GM21786 (cell line): ENCODE measurements around the gene AADACL4.
"Not testable (repeated sequence)": the region's sequence is repeated elsewhere in the genome, so short reads cannot be mapped to it uniquely, and the experiment has no call there.

Experiments used
- ATAC-seq: cut with Tn5 transposase; IDR thresholded peaks from one replicate; pipeline ENCODE4 v1.9.1; 2021; ENCODE audit not compliant: unreplicated experiment

The AADACL4 gene

DNA sequence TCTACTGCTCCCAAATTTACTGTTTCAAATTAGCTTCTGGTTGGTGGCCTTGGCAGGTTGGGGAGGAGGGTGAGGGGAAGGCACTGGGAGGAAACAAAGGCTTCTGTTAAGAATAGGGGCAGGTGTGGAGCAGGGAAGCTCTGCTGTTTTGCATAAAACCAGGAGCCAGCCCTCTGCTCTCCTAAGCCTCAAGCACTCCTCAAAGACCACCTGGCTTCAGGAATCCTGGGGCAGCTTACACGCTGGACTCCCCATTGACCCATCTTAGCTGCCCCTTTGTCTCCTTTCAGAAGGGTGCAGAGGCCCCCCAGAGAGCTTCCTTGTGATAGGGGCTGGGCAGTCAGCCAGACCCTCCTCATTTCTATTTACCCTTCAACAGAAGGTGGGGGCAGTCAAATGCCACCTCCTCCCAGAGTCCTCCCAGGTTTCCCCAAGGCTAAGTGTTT, 14.4 kb upstream of the AADACL4 start:
- no peak for ATAC-seq

DNA sequence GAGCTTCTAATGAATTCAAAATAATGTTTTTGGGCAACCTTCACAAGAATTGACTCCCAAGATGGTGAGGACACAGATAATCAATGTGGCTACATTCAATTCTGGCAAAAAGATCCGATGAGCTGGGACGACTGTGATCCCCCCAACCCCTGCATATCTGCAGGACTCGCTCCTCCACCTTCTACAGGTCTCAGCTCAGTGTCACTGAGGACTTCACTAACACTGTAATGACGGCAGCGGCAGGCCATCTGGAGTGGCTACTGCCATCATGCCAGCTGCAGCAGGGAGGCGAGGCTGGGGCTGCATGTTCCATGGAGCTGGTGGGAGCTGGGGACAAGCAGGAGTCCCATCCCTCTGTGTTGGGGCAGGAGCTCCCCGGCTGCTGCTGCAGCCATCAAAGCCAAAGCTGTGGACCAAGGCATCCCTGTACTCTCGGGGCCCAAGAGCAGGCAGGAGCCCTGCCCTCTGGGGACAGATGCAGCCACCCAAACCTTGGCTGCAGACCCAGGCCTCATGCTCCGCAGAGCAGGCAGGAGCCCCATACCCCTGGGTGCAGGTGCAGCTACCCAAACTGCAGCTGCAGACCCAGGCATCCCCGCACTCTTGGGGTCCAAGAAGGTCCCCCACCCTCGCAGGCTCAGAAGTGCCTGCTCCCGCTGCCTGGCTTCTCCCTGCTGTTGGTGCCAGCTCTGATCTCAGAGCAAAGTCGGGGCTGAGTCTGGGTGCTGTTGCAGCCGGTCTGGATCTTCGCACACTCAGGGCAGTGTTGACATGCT, 13.7 kb upstream of the AADACL4 start:
- no peak for ATAC-seq

DNA sequence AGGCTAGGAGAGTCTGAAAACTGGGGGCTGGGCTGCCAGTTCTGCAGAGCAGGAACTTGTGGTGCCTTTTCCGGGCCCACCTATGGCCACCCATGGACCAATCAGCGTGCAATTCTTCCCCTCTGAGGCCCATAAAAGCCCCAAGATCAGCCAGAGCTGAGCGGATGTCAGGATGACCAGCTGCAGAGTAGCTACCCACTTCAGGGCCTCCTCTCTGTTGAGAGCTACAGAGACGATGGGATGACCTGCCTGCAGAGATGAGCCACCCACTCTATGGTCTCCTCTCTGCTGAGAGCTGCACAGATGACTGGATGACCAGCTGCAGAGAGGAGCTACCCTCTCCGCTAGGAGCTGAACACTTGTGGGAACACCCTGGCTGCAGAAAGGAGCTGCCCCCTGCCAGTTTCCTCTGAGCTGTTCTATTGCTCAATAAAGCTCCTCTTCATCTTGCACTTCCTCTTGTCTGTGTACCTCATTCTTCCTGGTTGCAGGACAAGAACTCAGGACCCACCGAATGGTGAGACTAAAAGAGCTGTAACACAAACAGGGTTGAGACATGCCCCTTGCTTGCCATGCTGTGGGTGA, 12.8 kb upstream of the AADACL4 start:
- ATAC-seq: no peak

DNA sequence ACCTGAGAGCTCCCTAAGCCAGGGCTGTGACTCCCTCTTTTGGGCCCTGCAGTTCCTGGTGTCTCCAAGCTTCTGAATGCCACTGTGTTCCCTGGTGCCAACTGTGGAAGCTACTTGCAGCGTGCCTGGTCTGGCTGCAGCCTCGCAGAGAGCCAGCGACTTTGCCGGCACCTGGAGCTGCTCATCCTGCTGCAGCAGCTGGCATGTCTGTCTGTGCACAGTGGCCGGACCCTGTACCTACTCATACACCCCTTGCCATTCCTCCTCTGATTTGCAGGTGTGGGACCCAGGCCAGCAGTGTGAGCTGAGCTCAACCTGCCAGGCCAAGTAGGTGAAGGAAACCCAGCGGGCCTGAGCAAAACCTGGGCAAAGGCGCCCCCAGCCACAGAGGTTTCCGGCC, 12.3 kb upstream of the AADACL4 start:
- ATAC-seq: no peak

DNA sequence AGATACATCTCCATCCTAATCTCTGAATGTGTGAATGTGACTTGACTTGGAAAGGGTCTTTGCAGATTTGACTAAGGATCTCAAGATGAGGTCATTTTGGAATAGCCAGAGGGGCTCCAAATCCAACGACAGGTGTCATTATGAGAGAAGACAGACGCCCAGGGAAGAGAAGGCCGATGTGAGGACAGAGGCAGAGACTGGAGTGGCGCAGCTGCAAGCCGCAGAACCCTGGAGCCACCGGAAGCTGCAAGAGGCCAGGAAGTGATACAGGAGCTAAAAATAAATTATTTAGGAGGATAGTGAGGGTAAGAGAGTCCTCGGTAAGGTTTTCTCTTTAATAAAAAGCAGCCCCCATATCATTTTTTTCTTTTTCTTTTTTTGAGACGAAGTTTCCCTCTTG, 9.7 kb upstream of the AADACL4 start:
- no peak for ATAC-seq

DNA sequence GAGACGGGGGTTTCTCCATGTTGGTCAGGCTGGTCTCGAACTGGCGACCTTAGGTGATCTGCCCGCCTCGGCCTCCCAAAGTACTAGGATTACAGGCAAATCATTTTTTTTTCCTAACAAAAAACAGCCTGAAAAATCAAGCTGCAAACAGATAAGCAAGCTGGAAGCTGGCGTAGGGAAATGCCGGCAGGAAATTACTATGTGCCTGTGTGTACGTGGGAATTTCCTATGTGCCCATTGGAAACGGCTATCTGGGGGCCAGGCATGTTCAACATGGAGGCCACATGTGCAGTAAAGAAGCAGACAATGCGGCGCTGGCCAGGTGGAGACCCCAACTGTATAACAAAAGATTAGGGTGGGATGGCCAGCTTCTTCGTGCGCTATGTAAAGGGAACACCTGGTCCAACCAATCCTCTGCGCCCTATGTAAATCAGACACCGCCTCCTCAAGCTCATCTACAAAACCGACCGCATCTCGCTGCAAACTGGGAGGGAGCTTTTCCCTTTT, 9.1 kb upstream of the AADACL4 start:
- ATAC-seq: no peak

DNA sequence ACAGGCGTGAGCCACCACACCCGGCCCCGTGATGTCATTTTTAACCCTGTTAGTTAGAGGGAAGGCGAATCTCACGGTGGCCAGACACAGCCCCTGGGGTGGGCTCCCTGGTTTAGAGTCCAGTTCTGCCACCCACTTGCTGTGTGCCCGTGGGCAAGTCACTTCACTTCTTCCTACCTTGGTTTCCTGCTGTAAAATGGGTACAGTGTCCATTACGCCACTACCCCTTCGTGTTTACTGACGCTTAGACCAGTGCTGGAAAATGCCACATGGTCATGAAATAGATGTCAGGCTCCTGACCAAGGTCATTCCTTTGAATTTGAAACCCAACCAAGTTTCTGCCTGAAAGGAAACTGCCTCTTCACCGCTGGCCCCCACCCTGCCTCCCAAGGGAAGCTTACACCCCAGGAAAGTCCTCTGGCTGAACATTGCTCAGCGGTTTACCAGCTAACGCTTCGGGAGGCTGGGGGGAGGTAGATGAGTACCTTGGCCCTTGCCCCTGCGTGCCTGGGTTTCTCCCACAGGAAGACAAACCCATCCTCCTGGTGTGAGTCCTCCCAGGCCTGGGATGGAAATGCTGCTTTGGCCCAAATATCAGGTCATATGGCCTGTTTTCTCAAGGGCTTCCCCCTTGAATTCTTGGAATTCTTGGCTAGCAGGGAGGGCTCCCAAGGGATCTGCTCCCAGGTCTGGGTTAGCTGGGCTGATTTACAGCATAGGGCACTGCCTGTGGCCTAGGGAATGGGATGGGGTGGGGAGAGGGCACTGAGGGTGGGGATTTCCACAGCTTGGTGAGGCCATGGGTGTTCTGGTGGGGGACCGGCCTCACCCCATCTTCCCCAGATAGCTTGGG, 7.6 kb upstream of the AADACL4 start:
- no peak for ATAC-seq

DNA sequence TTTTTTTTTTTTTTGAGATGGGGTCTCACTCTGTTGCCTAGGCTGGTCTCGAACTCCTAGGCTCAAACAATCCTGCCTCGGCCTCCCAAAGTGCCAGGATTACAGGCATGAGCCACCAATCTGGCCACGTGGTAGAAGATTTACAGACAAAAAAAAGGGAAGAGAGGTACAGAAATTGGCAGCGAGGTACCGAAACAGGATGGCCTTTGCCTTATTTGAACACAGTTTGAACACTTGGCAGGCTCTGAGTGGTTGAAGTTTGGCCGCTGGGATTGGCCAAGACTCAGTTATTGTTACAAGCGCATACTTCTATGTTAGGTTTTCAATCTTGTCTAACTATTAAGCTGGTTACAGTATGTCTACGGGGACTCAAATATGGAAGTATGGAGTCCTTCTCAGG, 6.2 kb upstream of the AADACL4 start:
- ATAC-seq: no peak

DNA sequence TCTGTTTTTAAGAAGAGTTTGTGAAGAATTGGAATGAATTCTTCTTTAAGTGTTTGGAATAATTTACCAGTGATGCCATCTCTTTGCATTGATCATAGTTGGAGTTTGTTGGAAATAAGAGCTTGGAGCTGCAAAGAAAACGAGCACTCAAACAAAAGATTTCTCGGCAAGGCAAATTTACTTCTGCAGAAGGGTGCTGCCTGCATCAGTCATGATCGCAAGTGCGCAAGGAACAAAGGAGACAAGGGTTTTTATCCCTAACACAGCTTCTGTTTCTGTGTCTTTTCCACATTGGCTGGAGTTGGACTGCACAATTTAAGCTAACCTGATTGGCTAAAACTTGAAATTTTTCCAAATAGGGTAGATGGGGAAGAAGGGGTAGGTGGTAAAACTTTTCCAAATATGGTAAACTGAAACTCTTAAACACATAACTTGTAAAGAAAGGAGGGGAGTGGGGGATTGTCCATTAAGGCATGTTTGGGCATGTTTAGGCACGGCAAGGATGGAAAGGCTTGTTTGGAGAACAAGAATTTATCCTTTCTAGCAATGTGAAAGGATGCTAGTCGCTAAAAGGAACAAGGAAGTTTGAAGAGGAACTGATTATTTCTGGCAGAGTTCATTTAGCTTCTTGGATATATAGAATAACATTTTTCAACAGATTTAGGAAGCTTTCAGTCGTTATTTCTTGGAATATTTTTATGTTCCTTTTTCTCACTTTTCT, 3.5 kb upstream of the AADACL4 start:
- no peak for ATAC-seq

DNA sequence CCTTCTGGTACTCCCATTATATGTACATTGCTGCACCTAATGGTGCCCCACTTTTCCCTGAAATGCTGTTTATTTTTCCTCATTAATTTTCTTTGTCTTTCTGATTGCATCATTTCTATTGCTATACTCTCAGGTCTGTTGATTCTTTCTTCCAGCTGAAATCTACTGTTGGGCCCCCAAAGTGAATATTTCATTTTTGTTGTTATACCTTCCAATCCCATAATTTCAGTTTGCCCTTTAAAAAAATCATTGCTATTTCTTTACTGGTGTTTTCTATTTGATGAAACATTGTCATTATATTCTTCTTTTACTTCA, 3.0 kb upstream of the AADACL4 start:
- ATAC-seq: no peak

DNA sequence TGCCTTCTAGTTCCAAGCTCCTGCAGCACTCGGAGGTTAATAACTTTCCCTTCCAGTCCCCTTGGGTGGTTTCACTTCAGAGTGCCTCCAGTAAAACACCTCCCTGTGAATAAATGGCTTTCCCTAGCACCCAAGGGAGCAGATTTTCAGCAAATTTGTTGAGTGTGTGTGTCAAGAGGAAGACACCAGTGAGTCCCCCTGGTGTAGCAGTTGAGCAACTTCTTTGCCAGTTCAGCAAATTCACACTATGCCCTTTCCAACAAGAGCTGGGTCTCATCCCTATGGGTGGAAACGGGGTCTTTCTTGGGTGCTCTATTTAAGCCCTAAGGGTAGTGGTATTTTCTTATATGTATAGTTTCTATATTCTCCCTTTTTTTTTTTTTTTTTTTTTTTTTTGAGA, 806 bp upstream of the AADACL4 start:
- no peak for ATAC-seq

DNA sequence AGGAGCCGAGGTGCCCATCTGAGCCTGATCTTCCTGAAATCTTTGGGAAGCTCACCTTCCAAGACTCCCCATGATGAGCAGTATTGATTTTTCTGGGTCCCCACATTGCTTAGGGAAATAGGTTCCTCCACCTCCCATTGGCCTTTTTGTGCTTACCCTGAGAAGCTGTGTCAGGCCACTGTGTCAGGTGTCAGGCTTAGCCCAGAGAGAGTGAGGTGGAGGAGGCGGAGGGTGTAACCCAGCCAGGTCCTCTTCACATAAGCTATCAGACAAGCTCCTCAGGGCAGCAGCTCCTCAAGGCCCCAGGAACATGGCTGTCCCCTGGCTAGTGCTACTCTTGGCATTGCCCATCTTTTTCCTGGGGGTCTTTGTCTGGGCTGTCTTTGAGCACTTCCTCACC, 352 bp downstream of the AADACL4 start:
- ATAC-seq: no peak

DNA sequence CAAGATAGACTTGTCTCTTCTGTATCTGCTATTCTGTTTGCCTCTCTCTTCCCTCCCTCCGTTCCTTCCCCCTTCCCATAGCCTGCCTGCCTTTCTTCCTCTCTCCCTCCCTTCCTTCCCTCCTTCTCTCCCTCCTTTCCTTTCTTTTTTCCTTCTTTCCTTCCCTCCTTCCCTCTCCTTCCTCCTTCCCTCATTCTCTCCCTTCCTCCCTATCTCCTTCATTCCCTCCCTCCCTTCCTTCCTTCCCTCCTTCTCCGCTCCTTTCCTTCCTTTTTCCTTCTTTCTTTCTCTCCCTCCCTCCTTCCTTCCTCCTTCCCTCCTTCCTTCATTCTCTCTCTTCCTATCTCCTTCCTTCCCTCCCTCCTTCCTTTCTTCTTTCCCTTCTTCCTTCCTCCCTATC, 944 bp downstream of the AADACL4 start:
- ATAC-seq: no peak

DNA sequence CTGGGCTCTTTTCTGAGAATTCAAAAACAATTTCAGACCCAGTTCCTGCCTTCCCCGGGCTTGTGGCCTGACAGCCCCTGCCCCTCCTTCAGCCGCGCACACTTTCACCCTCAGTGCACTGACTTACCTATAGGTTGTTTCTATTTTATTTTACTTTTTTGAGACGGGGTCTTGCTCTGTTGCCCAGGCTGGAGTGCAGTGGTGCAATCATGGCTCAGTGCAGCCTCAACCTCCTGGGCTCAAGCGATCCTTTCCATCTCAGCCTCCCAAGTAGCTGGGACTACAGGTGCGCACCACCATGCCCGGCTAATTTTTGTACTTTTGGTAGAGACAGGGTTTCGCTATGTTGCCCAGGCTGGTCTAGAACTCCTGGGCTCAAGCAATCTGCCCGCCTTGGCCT, 1.5 kb downstream of the AADACL4 start:
- ATAC-seq: not testable (repeated sequence)

DNA sequence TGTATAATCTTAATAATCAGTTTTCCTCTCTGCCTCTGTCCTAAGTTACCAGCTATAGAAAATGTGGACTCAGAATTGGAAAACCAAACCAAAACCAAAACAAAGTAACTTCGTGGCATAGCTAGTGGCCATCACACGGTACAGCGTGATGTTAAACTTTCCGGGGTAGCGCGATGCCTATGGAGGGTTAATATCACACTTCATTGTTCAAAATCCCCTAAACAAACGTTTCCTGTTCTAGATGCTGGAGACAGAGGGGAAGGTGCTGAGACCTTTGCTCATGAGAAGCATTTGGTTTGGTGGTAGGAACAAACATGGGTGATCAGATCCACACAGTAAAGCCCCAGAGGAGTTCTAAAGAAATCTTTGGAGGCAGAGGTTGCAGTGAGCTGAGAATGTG, 4.9 kb downstream of the AADACL4 start:
- no peak for ATAC-seq

DNA sequence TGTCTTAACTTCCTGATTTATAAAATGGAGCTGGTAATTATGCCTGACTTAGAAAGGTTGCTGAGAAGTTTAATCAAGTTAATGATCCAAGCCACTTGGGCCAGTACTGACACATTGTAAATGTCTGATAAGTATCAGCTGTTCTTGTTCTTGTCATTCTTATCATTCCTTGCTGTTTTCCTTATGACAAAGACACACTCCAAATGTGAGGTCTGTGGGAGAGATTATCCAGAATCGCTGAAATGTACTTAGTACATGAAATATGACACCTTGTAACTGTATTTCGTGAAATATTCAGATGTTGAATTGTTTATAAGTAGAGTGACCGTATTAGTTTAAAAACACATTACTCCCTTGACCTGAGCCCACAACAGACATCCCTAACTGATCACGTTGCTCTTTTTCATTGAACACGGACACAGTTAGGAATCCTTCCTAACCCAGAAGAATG, 6.1 kb downstream of the AADACL4 start:
- no peak for ATAC-seq

DNA sequence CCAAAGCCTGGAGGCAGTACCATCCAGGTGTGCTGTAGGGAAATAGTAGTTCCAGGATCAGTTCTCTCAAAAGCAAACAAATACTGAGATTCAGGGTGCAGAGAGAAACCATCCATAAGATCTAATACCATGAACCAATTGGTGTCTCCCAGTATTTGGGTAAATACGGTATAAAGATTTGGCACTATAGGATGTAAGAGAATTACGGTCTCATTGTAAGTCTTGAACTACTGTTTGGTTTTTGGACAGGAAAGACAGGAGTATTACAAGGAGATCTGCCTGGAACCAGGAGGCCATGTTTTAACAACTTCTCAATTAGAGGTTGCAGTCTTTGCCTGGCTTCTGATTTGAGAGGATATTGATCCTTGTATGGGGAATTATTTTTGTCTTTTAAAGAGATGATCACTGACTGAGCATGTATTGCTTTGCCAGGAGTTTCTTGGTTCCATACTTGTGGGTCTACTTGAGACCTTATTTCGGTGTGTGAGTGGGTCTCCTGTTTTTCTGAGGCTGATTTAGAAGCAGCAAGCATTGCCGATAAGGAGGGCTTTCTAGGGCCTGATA, 10.2 kb downstream of the AADACL4 start:
- no peak for ATAC-seq

DNA sequence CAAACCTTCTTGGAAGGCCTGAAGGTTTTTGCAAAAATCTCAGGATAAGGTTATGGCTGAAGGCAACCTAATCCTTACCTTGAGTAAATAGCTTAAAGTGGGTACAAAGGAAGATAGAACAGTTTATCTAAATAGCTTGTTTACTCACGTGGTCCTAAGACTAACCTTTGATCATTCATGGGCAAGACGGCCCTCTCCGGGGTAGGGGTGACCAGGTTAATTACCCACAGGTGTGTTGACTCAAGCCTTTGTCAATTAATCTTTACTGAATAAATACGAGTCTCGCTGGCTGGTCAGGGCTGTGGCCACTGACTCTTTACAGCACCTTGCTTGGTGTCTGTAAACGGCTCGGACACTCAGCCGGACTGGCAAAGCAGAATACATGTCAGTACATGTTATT, 10.8 kb downstream of the AADACL4 start:
- no peak for ATAC-seq

DNA sequence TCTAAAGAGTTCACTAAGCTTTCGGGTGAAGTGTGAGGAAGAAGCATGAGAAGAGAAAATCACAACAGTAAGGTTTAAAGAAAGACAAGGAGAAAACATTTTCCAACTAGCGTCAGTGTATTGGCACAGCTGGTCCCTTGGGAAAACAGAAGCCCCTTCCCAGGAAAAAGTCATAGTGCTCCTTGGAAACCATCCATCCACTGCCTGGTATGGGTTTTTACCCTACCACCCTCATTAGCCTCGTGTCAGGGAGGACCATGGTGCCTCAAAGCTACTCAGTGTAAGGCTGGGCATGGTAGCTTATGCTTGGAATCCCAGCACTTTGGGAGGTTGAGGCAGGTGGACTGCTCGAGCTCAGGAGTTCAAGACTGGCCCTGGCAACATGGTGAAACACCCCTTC, 12.7 kb downstream of the AADACL4 start:
- no peak for ATAC-seq

DNA sequence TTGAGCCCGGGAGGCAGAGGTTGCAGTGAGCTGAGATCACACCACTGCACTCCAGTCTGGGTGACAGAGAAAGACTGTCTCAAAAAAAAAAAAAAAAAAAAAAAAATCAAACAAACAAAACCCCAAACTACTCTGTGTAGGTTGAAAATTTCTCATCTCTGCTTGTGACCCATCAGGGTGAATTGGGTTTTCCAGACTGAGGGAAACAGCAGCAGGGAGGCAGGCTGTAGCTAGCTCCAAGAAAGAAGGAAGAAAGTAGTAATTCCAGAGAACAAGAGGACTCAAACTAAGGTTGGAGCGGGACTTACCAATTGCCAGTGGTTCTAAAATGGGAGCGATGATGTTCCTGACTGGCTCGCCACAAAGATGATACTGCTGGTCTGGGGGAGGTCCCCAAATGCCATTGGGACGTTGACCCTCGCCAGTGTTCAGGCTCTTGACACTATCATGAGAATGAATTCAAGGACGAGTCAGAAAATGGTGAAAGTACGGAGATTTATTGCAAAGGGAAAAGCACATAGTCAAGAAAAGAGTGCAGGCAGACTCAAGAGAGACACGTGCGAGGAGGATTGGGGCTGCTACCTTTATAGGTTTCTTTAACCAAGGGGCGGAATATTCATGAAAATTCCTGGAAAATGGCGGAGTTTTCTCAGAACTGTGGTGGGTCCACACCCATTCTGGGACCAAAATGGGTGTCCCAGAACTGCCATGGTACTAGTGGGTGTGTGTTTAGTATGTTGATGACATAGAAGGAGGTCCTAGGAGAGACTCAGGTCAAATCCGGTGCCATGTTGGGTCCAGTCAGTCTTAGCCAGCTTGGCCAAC, 13.4 kb downstream of the AADACL4 start:
- no peak for ATAC-seq
